22Rv1 (cell line): ENCODE data around the gene MMP24OS.

Source experiments
- CTCF ChIP-seq: fragments of 450-650 bp; IDR thresholded peaks from 2 replicates; pipeline ENCODE4 v1.5.1; 2017; ENCODE audit warnings: mild to moderate bottlenecking
- ZFX ChIP-seq: fragments of 450-650 bp; IDR thresholded peaks from 2 replicates; pipeline ENCODE4 v1.6.1; 2017; ENCODE audit warnings: antibody characterized with exemption, borderline replicate concordance

DNA sequence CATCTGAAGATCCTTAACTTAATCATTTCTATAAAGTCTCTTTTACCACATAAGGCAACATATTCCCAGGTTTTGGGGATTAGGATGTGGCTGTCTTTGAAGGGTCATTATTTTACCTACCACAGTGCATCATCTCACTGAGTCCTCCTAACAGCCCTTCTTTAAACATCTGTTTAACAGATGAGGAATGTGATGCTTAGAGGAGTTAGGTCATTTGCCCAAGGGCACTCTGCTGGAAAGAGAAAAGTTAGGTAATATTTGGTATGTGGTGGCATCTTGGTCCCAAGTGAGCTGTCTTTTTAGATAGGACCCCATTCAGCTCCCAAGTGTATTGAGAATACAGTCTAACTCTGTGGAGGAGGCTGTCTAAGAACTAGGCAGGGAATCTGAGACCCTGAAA, 40.4 kb downstream of the MMP24OS start:
- TF ChIP-seq CTCF (no peak), ZFX (no peak)
